ENCODE data around the gene ADSS1.

- TF ChIP-seq POLR2AphosphoS5 (IDR thresholded peaks at IDR 0.05; ENCODE audit: insufficient read depth in 1 of 2, low read depth in 1 of 2) (no peak), CTCF (IDR thresholded peaks at IDR 0.05) (no peak)
Measured at GRCh38 chr14:104697317-104697703, 26.7 kb upstream of the ADSS1 start.

Data from vagina (tissue), 2 donors.